Measurements from ENCODE around the gene CCNDBP1.

GRCh38 chr15:43194795-43195194, 9.6 kb downstream of the CCNDBP1 start:
- TF ChIP-seq CREB5 (CRISPR knock-in tag; IDR thresholded peaks at IDR 0.05; ENCODE audit: low read depth) = no peak
- no peak for TF ChIP-seq GLIS3 (CRISPR knock-in tag; IDR thresholded peaks at IDR 0.05)
- no peak for TF ChIP-seq ZC3H10 (CRISPR knock-in tag; IDR thresholded peaks at IDR 0.05)
- TF ChIP-seq ISL1 (CRISPR knock-in tag; IDR thresholded peaks at IDR 0.05) = no peak
- TF ChIP-seq CSDC2 (CRISPR knock-in tag; IDR thresholded peaks at IDR 0.05) = no peak
- no peak for TF ChIP-seq TCF4 (CRISPR knock-in tag; IDR thresholded peaks at IDR 0.05; ENCODE audit: borderline replicate concordance)
- TF ChIP-seq ZFP30 (CRISPR knock-in tag; IDR thresholded peaks at IDR 0.05) = no peak
- no peak for TF ChIP-seq SNAI2 (CRISPR knock-in tag; IDR thresholded peaks at IDR 0.05)
- no peak for TF ChIP-seq BACH2 (CRISPR knock-in tag; IDR thresholded peaks at IDR 0.05; ENCODE audit: borderline replicate concordance)
- no peak for TF ChIP-seq ARNTL (CRISPR knock-in tag; IDR thresholded peaks at IDR 0.05; ENCODE audit: borderline replicate concordance, low read depth)
- no peak for TF ChIP-seq PPARA (CRISPR knock-in tag; IDR thresholded peaks at IDR 0.05; ENCODE audit: borderline replicate concordance)
- no peak for TF ChIP-seq ZNF8 (CRISPR knock-in tag; IDR thresholded peaks at IDR 0.05)
- TF ChIP-seq PATZ1 (CRISPR knock-in tag; IDR thresholded peaks at IDR 0.05; ENCODE audit: borderline replicate concordance) = no peak

Measured in SK-N-SH treated with all-trans-retinoic acid at 6 μM for 48 hours (cell line).